Measurements from ENCODE around the gene DCHS2.

DNA sequence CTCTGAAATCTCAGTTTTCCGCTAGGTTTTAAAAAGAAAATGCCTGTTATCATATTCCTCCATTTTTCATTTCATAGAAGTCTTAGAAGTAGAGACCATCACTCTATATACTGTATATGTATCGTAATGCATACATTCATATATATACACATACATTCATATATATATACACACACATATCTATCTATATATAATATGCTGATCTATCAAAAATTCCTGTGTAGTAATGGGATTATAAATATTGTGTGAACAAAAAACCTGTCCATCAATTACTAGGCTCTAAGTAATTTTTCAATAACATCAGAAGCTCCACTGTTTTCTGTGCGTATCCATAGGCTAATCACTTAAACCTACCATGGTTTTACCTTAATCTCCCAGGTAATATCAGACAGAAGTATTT, 150.2 kb downstream of the DCHS2 start:
- TF ChIP-seq FOXP2 (optimal IDR thresholded peaks at IDR 0.05; ENCODE audit: borderline replicate concordance, extremely low read depth, extremely low read length, insufficient read depth) = no peak
- no peak for TF ChIP-seq POLR2AphosphoS5 (IDR thresholded peaks at IDR 0.05; ENCODE audit: low read depth, low read length)
- no peak for TF ChIP-seq SIN3A (IDR thresholded peaks at IDR 0.05; ENCODE audit: borderline replicate concordance, insufficient read depth, low read length)
